Caco-2 (cell line): ENCODE results near the gene WDR75. TPM values are rescaled to one million over a fixed set of nuclear protein-coding genes. Genes with fewer than 3 reads are reported as not detected.

Source experiments
- BruUV-seq: library from RNA; stranded (reverse); fragments of 400-500 nt; replicated peaks from 2 replicates; lab custom pipeline; 2021; lab: Mats Ljungman, UMichigan
- CTCF ChIA-PET: fragments of 300-600 bp; sonication (Branson Sonifier 250); formaldehyde crosslinking; loops from one replicate; lab custom pipeline; 2022; ENCODE audit warnings: antibody characterized with exemption; lab: Charles Lee
- POLR2A ChIA-PET: fragments of 300-600 bp; sonication (Branson Sonifier 250); formaldehyde crosslinking; loops from one replicate; lab custom pipeline; 2022; ENCODE audit warnings: antibody characterized with exemption; lab: Charles Lee
- DNase-seq, 2 experiments: peaks; one replicate each; pipeline versions ENCODE4 v3.0.0 to v3.0.0-alpha.2; 2020 to 2022
- H3K27me3 ChIP-seq: replicated peaks from 2 replicates; pipeline ENCODE4 v1.6.0; 2011; ENCODE audit warnings: low read length; ENCODE audit not compliant: control insufficient read depth, insufficient read depth
- H3K36me3 ChIP-seq: 2 replicates; pipeline ENCODE4 v1.5.1; 2011; ENCODE audit warnings: low read length; ENCODE audit not compliant: control insufficient read depth, insufficient read depth
- H3K4me1 ChIP-seq: fragments of 250-450 bp; sonication (Bioruptor Pico); 2 replicates; pipeline ENCODE4 v1.5.1; 2020; ENCODE audit warnings: mild to moderate bottlenecking
- H3K4me3 ChIP-seq: 2 replicates; pipeline ENCODE4 v1.5.1; 2011; ENCODE audit warnings: low read depth, mild to moderate bottlenecking, control low read depth, low read length
- H3K9me3 ChIP-seq: fragments of 250-450 bp; sonication (Bioruptor Pico); 2 replicates; pipeline ENCODE4 v1.5.1; 2020; ENCODE audit warnings: mild to moderate bottlenecking, moderate library complexity
- H3K27ac Mint-ChIP-seq: one replicate; pipeline ENCODE4 v1.8.0; 2022; ENCODE audit warnings: mixed read lengths; ENCODE audit not compliant: unreplicated experiment
- H3K27me3 Mint-ChIP-seq: one replicate; pipeline ENCODE4 v1.8.0; 2022; ENCODE audit warnings: mixed read lengths; ENCODE audit not compliant: insufficient read depth, unreplicated experiment
- H3K36me3 Mint-ChIP-seq: one replicate; pipeline ENCODE4 v1.8.0; 2022; ENCODE audit warnings: mild to moderate bottlenecking, mixed read lengths; ENCODE audit not compliant: insufficient read depth, unreplicated experiment
- H3K4me1 Mint-ChIP-seq: one replicate; pipeline ENCODE4 v1.8.0; 2022; ENCODE audit warnings: low read depth, mixed read lengths; ENCODE audit not compliant: unreplicated experiment
- H3K4me3 Mint-ChIP-seq: one replicate; pipeline ENCODE4 v1.8.0; 2022; ENCODE audit warnings: mild to moderate bottlenecking, moderate library complexity, mixed read lengths; ENCODE audit not compliant: unreplicated experiment
- H3K9me3 Mint-ChIP-seq: one replicate; pipeline ENCODE4 v1.8.0; 2022; ENCODE audit warnings: mixed read lengths; ENCODE audit not compliant: unreplicated experiment
- CTCF ChIP-seq, 2 experiments: fragments of 200-600 bp in 1 of 2; IDR thresholded peaks; 1 replicate in 1 of 2; 2 replicates in 1 of 2; pipeline versions ENCODE4 v1.5.1 to v1.8.0; 2011 to 2022; ENCODE audit warnings: antibody characterized with exemption in 1 of 2, control low read depth in 1 of 2, inconsistent platforms in 1 of 2, low read depth in 1 of 2, low read length in 1 of 2, mild to moderate bottlenecking in 1 of 2, moderate library complexity in 1 of 2; ENCODE audit not compliant: insufficient read depth in 1 of 2, severe bottlenecking in 1 of 2, unreplicated experiment in 1 of 2
- intact Hi-C: fragments of 100-400 bp; cut with micrococcal nuclease; formaldehyde crosslinking; loops from one replicate; pipeline ENCODE4 v1.10.0; 2022; ENCODE audit not compliant: unreplicated experiment
- total RNA-seq: library from RNA; stranded (reverse); gene quantifications from 2 replicates; pipeline ENCODE4 v1.2.3, GENCODE V29; 2022

WDR75 gene
- total RNA-seq, 1 experiment from 2014 or later, result 50.2 TPM

DNA sequence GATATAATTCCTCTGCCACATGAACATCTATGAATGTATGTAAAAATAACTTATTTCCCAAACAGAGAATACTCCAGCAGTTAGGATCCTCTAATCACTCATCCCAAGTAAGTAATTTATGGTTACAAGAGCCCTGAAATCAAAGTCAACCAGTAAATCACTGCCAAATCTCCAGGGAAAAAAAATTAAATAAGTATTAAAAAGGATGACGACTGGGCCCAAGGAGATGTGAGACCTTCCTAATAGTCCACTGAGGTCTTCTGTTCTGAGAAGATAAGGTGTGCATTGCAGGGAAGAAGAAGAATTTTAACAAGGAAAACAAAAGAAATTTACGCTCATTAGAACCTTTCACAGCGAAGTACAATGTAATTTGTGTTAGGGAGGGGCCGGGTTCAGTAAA lies 28.0 kb upstream of the WDR75 start:
- Mint-ChIP-seq H3K4me3 (no peak overlapping the region), H3K27ac (no peak overlapping the region), H3K36me3 (no peaks in the 10 kb centered on the region), H3K27me3 (no peaks in the 10 kb centered on the region), H3K9me3 (no peaks in the 10 kb centered on the region), H3K4me1 (no peaks in the 10 kb centered on the region)
- Histone ChIP-seq H3K4me1 (peaks cover 9% of the 10 kb centered on the region; the same call in 1 of the 2 replicates), H3K9me3 (no peaks in the 10 kb centered on the region), H3K36me3 (no peaks in the 10 kb centered on the region), H3K4me3 (no peak overlapping the region), H3K27me3 (no peaks in the 10 kb centered on the region)
- intact Hi-C loops, result loop anchor here (2.0 to 5.0 kb wide), 2 partner anchors 34 to 296 kb away; no protein-coding TSS in a partner anchor
- ChIA-PET CTCF (interaction anchor here (1.1 to 1.3 kb wide), 2 partner anchors 271 to 317 kb away, joined by 3 to 4 read pairs; no protein-coding TSS in a partner anchor), POLR2A (no interaction called here)
- no peak for DNase-seq
- no peak for TF ChIP-seq CTCF (IDR thresholded peaks at IDR 0.05; ENCODE audit: insufficient read depth in 1 of 2, low read depth in 1 of 2, low read length in 1 of 2, severe bottlenecking in 1 of 2, unreplicated experiment in 1 of 2)
- no TSS peak for BruUV-seq

GRCh38 chr2:189421644-189422043 lies 19.6 kb upstream of the WDR75 start:
- no peaks in the 10 kb centered on the region for H3K36me3 ChIP-seq
- H3K36me3 Mint-ChIP-seq, result no peaks in the 10 kb centered on the region
- no TSS peak for BruUV-seq
- no peaks in the 10 kb centered on the region for H3K4me1 ChIP-seq
- ChIA-PET CTCF (no interaction called here), POLR2A (no interaction called here)
- intact Hi-C loops, result no loop called here
- no peak for DNase-seq
- no peak overlapping the region for H3K4me3 Mint-ChIP-seq
- no peaks in the 10 kb centered on the region for H3K27me3 ChIP-seq
- H3K9me3 Mint-ChIP-seq, result no peaks in the 10 kb centered on the region
- no peak overlapping the region for H3K27ac Mint-ChIP-seq
- H3K4me3 ChIP-seq, result no peak overlapping the region
- TF ChIP-seq CTCF (IDR thresholded peaks at IDR 0.05; ENCODE audit: insufficient read depth in 1 of 2, low read depth in 1 of 2, low read length in 1 of 2, severe bottlenecking in 1 of 2, unreplicated experiment in 1 of 2), result no peak
- no peaks in the 10 kb centered on the region for H3K27me3 Mint-ChIP-seq
- no peaks in the 10 kb centered on the region for H3K4me1 Mint-ChIP-seq
- H3K9me3 ChIP-seq, result no peaks in the 10 kb centered on the region

DNA sequence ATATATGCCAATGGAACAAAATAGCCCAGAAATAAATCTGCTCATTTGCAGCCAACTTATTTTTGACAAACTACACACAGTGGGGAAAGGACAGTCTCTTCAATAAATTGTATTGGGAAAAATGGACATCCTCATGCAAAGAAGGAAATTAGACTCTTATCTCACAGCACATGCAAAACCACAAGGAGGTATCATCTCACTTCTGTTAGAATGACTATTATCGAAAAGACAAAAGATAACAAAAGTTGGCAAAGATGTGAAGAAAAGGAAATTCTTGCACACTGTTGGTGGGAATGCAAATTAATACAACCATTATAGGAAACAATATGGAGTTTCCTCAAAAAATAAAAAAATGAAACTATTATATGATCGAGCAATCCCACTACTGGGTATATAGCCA lies 16.3 kb upstream of the WDR75 start:
- DNase-seq, result no peak
- Mint-ChIP-seq H3K4me3 (no peak overlapping the region), H3K27me3 (no peaks in the 10 kb centered on the region), H3K9me3 (no peaks in the 10 kb centered on the region), H3K4me1 (peaks cover 6% of the 10 kb centered on the region), H3K27ac (no peak overlapping the region), H3K36me3 (no peaks in the 10 kb centered on the region)
- H3K4me1 ChIP-seq, result peaks cover 10% of the 10 kb centered on the region
- BruUV-seq, result no TSS peak
- H3K9me3 ChIP-seq, result no peaks in the 10 kb centered on the region; the same call in 1 of the 2 replicates
- H3K4me3 ChIP-seq, result no peak overlapping the region
- H3K27me3 ChIP-seq, result no peaks in the 10 kb centered on the region
- POLR2A ChIA-PET, result no interaction called here
- H3K36me3 ChIP-seq, result no peaks in the 10 kb centered on the region
- intact Hi-C loops, result no loop called here
- TF ChIP-seq CTCF (IDR thresholded peaks at IDR 0.05; ENCODE audit: insufficient read depth in 1 of 2, low read depth in 1 of 2, low read length in 1 of 2, severe bottlenecking in 1 of 2, unreplicated experiment in 1 of 2), result no peak
- CTCF ChIA-PET, result no interaction called here
